Measurements from ENCODE around the gene TRIM69. TPM values are rescaled to one million over a fixed set of nuclear protein-coding genes. Genes with fewer than 3 reads are reported as not detected.

The TRIM69 gene
- total and polyA plus RNA-seq, 2 of the 8 experiments (the other 6 are each of a cell fraction or from before 2014, with no cell fraction given): 4.3 to 6.2 TPM

DNA sequence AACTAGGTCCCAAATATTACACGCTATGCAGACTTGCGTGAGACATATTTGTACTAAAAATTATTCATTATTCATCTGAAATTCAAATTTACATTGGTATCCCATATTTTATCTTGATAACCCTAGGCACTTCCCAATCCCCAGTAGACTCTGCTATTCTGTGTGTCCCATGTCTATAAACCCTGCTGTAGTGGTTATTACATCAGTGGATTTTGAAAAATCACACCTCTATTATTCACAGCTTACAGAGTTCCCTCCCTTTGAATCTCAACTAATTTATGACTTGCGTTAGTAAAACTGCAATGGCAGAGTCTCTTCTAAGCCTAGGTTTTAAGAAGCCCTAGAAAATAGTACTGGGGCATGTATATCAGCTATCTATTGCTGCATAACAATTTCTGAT lies 54.3 kb downstream of the TRIM69 start:
- H4K91ac ChIP-seq (replicated peaks; ENCODE audit: insufficient read length, low read length): no peak overlapping the region
- H3K27ac ChIP-seq (ENCODE audit: low read depth, low read length): no peak overlapping the region
- H3K4me1 ChIP-seq (replicated peaks in 1 of 4; ENCODE audit: control insufficient read depth in 3 of 4, insufficient read depth in 4 of 4, low read length in 3 of 4): no peaks in the 10 kb centered on the region
- H3K27me3 ChIP-seq (replicated peaks in 1 of 4; ENCODE audit: control insufficient read depth in 3 of 4, extremely low read depth in 1 of 4, insufficient read depth in 3 of 4, low read length in 3 of 4): no peaks in the 10 kb centered on the region
- H2BK15ac ChIP-seq (ENCODE audit: low read length): no peak overlapping the region
- H3K9me3 ChIP-seq (ENCODE audit: insufficient read depth in 2 of 2, low read depth in 1 of 2, low read length in 1 of 2): no peaks in the 10 kb centered on the region
- H3K36me3 ChIP-seq (ENCODE audit: control insufficient read depth in 2 of 4, insufficient read depth in 4 of 4, low read length in 3 of 4): no peaks in the 10 kb centered on the region
- 91% methylated on average over 3 of the region's 3 CpGs; no CpG with 5 or more reads in 1 of the 2 experiments for WGBS, 2 experiments (ENCODE audit: extremely low coverage in 1 of 2, insufficient coverage in 1 of 2, insufficient read length in 1 of 2, insufficient replicate concordance in 2 of 2, low coverage in 1 of 2, low lambda C conversion rate in 2 of 2, missing lambda C conversion rate in 1 of 2)
- CTCF ChIA-PET (ENCODE audit: partially characterized antibody): interaction anchor here (0.7 to 1.5 kb wide), 3 partner anchors 55 to 127 kb away, joined by 3 to 4 read pairs (median 3); partner anchors contain the start of genes SPG11 and TRIM69
- POLR2A ChIA-PET (ENCODE audit: partially characterized antibody): interaction anchor here (0.6 kb wide), 1 partner anchor 517 kb away, joined by 3 read pairs; no protein-coding TSS in a partner anchor
- FAIRE-seq (no peak), DNase-seq (ENCODE audit: low read depth in 1 of 2, low spot score in 2 of 2) (no peak)
- H3K4ac ChIP-seq (replicated peaks; ENCODE audit: insufficient read length, low read depth, low read length): no peak overlapping the region
- H3K4me2 ChIP-seq (ENCODE audit: insufficient read depth in 1 of 2, low read depth in 2 of 2, low read length in 2 of 2): no peak overlapping the region
- no peak overlapping the region for H2BK20ac ChIP-seq (ENCODE audit: low read length)
- H3K23me2 ChIP-seq (ENCODE audit: low read depth, low read length): no peaks in the 10 kb centered on the region; the same call in 1 of the 2 replicates
- H4K8ac ChIP-seq (ENCODE audit: extremely low read depth, insufficient read depth, low read length): no peak overlapping the region
- no peak overlapping the region for H4K5ac ChIP-seq (ENCODE audit: insufficient read length, low read depth, low read length)
- no peaks in the 10 kb centered on the region for H3K79me1 ChIP-seq (ENCODE audit: low read depth, low read length)
- no peak overlapping the region for H3K14ac ChIP-seq (ENCODE audit: insufficient read length)
- no peaks in the 10 kb centered on the region for H4K20me1 ChIP-seq (replicated peaks in 1 of 2; ENCODE audit: control insufficient read depth in 1 of 2, insufficient read depth in 2 of 2, low read length in 2 of 2)
- no peaks in the 10 kb centered on the region for H3K79me2 ChIP-seq (ENCODE audit: control insufficient read depth in 1 of 2, insufficient read depth in 2 of 2, low read length in 2 of 2)
- no peak overlapping the region for H3K9ac ChIP-seq (replicated peaks in 1 of 4; ENCODE audit: extremely low read depth in 1 of 4, low read depth in 3 of 4, low read length in 3 of 4)
- no peak overlapping the region for H2BK12ac ChIP-seq (ENCODE audit: low read depth, low read length)
- no peak overlapping the region for H2AFZ ChIP-seq (ENCODE audit: low read length)
- no peak overlapping the region for H3K18ac ChIP-seq (ENCODE audit: extremely low read depth, low read length)
- no peak overlapping the region for H3K56ac ChIP-seq (replicated peaks; ENCODE audit: insufficient read length, low read depth, low read length)
- H2BK5ac ChIP-seq (ENCODE audit: low read depth, low read length): no peak overlapping the region
- H3K23ac ChIP-seq (ENCODE audit: insufficient read length): no peak overlapping the region
- H3K4me3 ChIP-seq (ENCODE audit: extremely low read depth in 1 of 4, insufficient read depth in 2 of 4, low read depth in 3 of 4, low read length in 4 of 4): no peak overlapping the region
- H2BK120ac ChIP-seq (replicated peaks; ENCODE audit: low read depth, low read length): no peak overlapping the region
- H2AK5ac ChIP-seq (ENCODE audit: low read depth, low read length): no peak overlapping the region
- TF ChIP-seq SAP30 (IDR thresholded peaks at IDR 0.05; ENCODE audit: insufficient read depth, insufficient replicate concordance, low read length): no peak
- TF ChIP-seq, protein P1, sequence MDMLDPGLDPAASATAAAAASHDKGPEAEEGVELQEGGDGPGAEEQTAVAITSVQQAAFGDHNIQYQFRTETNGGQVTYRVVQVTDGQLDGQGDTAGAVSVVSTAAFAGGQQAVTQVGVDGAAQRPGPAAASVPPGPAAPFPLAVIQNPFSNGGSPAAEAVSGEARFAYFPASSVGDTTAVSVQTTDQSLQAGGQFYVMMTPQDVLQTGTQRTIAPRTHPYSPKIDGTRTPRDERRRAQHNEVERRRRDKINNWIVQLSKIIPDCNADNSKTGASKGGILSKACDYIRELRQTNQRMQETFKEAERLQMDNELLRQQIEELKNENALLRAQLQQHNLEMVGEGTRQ (IDR thresholded peaks at IDR 0.05; ENCODE audit: low read length): no peak
- TF ChIP-seq, protein P2, sequence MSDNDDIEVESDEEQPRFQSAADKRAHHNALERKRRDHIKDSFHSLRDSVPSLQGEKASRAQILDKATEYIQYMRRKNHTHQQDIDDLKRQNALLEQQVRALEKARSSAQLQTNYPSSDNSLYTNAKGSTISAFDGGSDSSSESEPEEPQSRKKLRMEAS (IDR thresholded peaks at IDR 0.05): no peak
- TF ChIP-seq JUND (IDR thresholded peaks at IDR 0.05; ENCODE audit: low read length): no peak
- TF ChIP-seq KDM1A (IDR thresholded peaks at IDR 0.05; ENCODE audit: borderline replicate concordance, low read length): no peak
- TF ChIP-seq, protein P3, sequence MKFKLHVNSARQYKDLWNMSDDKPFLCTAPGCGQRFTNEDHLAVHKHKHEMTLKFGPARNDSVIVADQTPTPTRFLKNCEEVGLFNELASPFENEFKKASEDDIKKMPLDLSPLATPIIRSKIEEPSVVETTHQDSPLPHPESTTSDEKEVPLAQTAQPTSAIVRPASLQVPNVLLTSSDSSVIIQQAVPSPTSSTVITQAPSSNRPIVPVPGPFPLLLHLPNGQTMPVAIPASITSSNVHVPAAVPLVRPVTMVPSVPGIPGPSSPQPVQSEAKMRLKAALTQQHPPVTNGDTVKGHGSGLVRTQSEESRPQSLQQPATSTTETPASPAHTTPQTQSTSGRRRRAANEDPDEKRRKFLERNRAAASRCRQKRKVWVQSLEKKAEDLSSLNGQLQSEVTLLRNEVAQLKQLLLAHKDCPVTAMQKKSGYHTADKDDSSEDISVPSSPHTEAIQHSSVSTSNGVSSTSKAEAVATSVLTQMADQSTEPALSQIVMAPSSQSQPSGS (IDR thresholded peaks at IDR 0.05; ENCODE audit: low read length): no peak
- no peak for TF ChIP-seq SP4 (IDR thresholded peaks at IDR 0.05; ENCODE audit: low read length)
- no peak for TF ChIP-seq SIN3A (conservative IDR thresholded peaks at IDR 0.05 in 1 of 2, IDR thresholded peaks at IDR 0.05 in 1 of 2; ENCODE audit: low read depth in 1 of 2, low read length in 2 of 2)
- no peak for TF ChIP-seq EZH2 (IDR thresholded peaks at IDR 0.05; ENCODE audit: low read depth, low read length, severe bottlenecking)
- no peak for TF ChIP-seq CTBP2 (IDR thresholded peaks at IDR 0.05; ENCODE audit: borderline replicate concordance, insufficient read depth, insufficient read length, low read length)

Data from H1 (cell line).